NCI-H2107 treated with DMSO at 0.1 percent for 48 hours (cell line): ENCODE measurements around the gene ETS1.
"Not testable (repeated sequence)": the region's sequence is repeated elsewhere in the genome, so short reads cannot be mapped to it uniquely, and the experiment has no call there.

ENCODE experiments used
- DNase-seq: peaks from one replicate; lab custom pipeline; 2025; ENCODE audit not compliant: unreplicated experiment; lab: John Stamatoyannopoulos, UW

The ETS1 gene

DNA sequence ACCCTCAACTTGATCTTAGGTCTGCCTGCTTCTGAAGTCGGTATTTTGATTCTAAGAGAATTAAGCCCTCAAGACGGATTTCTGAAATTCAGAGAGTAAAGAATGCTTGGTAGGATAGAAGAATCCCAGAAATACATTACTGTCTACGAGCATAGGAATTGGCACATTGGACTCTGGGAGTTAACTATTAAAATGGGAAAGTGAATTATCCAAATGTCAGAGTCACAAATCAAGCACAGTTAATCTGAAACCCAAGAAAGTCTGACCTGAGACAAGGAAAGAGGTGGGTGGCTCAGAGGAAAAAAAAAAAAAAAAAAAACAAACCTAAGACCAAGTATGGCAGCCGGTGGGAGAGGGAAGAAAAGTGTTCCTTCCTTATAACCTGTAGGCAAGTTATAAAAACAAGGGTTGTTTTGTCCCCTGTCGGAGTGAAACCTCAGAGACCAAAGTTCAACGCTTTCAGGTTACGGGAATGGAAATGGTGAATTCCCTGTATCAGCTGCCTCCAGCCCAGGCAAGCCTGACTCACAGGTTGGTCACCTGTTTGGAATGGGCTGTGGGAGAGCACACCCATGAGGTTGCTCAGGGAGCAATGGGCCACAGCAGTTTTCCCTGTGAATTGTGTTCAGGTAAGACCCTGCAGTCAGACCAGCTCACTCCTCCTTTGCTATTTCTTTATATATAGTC lies 139.0 kb downstream of the ETS1 start:
- no peak for DNase-seq

DNA sequence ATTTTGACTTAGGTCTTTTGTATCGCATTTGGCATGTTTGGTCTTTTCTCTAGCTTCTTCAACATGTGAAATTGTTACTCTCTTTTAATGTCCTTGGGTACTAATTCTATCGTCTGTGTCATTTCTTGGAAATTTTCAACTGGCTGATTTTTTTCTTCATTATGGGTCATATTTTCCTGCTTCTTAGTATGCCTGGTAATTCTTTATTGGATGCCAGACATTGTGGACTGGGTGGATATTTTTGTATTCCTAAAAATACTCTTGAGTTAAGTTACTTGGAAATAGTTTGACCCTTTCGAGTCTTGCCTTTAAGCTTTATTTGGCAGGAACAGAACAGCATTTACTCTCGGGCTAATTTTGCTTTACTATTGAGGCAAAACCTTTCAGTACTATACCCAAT lies 140.1 kb downstream of the ETS1 start:
- DNase-seq, result no peak

DNA sequence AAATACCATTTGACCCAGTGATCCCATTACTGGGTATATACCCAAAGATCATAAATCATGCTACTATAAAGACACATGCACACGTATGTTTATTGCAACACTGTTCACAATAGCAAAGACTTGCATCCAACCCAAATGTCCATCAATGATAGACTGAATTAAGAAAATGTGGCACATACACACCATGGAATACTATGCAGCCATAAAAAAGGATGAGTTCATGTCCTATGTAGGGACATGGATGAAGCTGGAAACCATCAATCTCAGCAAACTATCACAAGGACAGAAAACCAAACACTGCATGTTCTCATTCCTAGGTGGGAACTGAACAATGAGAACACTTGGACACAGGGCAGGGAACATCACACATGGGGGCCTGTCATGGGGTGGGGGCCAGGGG lies 141.4 kb downstream of the ETS1 start:
- DNase-seq, result not testable (repeated sequence)

GRCh38 chr11:128437136-128437535 lies 150.2 kb downstream of the ETS1 start:
- no peak for DNase-seq

DNA sequence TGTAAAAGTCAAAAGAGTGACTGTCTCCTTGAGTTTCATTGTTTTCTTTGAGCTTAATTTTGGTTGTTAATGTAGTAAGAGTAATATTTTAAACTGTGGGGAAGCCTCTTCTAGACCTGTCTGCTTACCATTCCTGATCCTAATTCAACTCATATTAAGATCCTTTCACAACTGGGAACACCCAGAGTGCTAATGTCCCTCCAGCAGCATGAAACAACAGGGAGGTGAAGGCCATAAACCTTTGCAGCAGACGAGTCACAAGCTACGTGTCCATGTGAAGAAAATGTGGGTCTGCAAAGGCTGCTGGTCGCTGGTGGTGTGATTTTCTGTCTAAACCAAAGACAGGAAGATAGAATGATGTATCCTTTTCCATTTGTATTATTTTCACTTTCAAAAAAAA lies 152.5 kb downstream of the ETS1 start:
- no peak for DNase-seq

- DNase-seq, result no peak
These were observed 152.9 kb downstream of the ETS1 start for GRCh38 chr11:128434411-128434810.

GRCh38 chr11:128432926-128433325 lies 154.4 kb downstream of the ETS1 start:
- no peak for DNase-seq

DNA sequence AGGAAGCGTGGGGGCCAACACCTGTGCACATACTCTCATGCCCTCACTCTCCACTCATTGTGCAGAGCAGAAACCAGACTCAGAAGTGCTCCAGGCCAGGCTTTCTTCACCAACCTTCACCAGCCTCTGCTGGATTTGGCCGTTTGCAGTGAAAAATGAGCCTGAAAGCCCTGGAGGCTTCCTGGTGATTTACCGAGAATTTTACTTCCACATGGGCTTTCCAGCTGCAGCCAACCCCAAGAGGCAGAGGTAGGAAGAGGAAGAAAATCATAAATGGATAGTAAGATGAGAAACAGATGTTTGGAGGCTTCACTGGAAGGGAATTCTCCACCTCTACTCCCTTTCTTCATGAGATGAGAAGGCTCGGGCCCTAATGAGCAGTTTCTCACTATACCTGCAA lies 155.4 kb downstream of the ETS1 start:
- no peak for DNase-seq

- no peak for DNase-seq
These were observed 158.4 kb downstream of the ETS1 start for GRCh38 chr11:128428935-128429334.

DNA sequence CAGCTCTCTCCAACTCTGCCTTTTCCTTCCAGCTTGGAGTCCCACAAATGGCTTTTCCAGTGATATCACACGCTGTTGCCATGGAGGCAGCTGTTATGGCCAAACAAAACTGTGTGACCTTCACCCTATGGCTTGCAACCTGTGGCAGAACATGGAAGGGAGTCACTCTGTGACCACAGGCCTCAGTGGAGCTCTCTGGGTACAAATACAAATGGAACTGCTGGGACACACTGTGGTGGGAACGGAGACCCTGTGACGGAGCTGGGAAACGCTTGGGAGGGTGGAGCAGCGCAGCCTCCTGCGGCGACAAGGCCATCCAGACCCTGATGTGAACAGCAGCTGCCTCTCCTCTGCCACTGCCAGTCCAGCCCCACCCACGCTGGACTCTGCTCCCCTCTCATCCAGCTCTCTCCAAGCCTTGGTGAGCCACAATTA lies 162.5 kb downstream of the ETS1 start:
- DNase-seq, result no peak

- DNase-seq, result no peak
These were observed 163.1 kb downstream of the ETS1 start for GRCh38 chr11:128424271-128424711.

GRCh38 chr11:128422576-128423370 lies 164.6 kb downstream of the ETS1 start:
- DNase-seq, result peak; percentile 62

- DNase-seq, result no peak
These were observed 165.6 kb downstream of the ETS1 start for GRCh38 chr11:128421577-128422330.

DNA sequence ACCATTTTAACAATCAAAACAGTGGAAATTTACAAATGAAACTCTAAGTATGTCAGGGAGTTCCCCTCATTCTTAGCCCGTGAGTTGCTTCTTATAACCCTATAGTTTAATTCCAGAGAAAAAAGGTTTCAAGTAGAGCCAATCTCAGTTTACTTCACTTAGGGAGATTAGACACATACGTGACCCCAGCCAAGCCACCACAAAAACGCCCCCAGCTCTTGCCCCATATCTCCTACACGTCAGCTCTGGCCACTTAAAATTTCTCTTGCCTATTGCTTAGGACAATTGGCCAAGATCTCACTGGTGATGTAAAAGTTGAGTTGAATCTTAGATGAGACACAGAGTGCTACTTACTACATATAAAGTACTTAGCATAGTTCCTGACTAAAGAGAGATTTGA lies 166.4 kb downstream of the ETS1 start:
- DNase-seq, result no peak

DNA sequence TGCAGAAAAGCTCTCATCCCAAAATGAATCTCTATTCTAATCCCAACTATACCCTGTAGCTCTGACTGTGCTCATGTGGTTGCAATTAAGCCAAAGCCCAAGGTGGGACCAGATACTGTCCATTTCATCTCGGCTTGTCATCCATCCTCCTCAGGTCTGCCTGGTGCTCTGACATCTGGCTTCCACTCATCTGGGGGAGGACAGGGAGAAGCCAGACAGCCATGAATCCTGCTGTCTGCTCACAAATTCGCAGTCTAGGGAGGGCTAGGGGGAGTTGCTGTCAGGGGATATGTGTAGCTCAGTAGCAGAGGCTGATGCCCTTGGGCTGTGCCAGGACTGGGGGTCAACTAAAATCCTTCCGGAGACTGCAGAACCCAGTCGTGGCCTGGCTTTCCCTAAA lies 167.1 kb downstream of the ETS1 start:
- no peak for DNase-seq

DNA sequence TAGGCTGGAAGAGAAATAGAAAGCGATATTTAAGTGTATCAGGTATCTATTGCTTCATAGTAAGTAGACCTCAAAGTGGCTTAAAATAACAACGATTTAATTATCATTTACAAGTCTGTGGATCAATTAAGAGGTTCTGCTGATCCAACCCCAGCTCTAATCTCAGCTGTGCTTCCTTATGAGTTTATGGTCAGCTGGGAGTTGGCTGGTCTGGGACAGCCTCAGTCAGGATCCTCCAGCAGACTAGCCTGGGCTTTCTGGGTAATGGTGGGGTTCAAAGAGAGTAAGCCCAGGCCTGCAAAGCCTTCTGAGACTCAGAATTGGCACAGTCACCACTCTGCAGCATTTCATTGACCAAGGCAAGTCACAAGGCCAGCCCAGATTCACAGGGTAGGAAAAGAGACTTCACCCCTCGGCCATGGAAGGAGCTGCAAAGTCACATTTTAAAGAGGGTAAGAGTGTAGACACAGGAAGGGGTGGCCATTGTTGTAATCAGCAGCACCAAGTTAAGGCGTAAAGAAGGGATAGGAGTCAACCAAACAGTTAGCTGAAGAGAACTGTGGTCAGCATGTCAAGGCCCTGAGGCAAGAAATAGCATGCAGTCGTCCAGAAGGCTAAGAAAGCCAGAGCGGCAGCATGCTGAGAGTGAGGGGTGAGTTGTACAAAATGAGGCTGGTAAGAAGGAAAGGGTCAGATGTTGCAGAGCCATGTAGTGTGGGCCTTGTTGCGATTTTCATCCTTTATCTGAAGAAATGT lies 168.2 kb downstream of the ETS1 start:
- DNase-seq, result no peak

GRCh38 chr11:128417607-128418324 lies 169.6 kb downstream of the ETS1 start:
- DNase-seq, result no peak

DNA sequence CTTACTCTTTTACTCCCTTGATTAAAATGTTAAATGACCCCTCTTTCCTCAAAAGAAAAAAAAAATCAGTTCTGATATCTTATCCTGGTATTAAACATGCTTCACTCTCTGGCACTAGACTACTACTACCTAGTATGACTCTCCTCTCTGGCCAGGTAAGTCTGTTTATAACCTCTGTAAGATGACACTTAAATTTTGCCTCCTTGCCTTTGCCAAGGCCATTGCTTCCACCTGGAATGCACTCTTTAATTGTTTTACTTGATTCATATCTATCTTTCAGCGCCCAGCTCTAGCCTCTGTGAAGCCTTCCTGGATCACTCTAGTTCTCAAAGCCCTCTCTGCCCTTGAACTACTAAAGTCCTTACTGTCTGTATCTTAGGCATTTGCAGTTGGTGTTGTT lies 170.4 kb downstream of the ETS1 start:
- DNase-seq, result no peak

DNA sequence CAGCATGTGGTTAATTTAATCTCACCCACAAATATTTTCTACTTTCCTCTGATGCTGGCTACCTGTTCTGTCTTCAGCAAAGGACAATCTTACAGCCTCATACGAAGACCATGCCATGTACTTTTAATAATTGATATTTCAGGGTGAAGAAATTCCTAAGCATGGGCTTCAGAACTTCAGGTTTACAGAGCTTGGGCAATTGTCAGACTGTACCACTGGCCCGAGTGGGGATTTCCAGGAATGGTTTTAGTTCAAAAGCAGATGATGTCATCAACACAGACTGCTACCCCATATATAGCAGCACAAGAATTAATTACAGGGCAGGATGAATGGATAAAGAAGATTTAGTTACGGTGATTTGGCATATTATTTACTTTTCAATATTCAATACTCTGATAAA lies 171.8 kb downstream of the ETS1 start:
- no peak for DNase-seq
